COLO668 (cell line): ENCODE measurements around the gene PI16.
A peak's percentile ranks its signal among the peaks of the same experiment; 100 is the strongest.

Experiments used
- DNase-seq: peaks from one replicate; lab custom pipeline; 2025; ENCODE audit not compliant: unreplicated experiment; lab: John Stamatoyannopoulos, UW

Gene PI16

GRCh38 chr6:36956446-36956820 lies 1.9 kb downstream of the PI16 start:
- no peak for DNase-seq

GRCh38 chr6:36957773-36958271 lies 3.3 kb downstream of the PI16 start:
- DNase-seq: no peak

- no peak for DNase-seq
Observed at GRCh38 chr6:36958775-36959554, 4.4 kb downstream of the PI16 start.

GRCh38 chr6:36959555-36960250 lies 5.2 kb downstream of the PI16 start:
- DNase-seq: no peak

- DNase-seq: no peak
Observed at GRCh38 chr6:36961441-36962435, 7.2 kb downstream of the PI16 start.

- peak; percentile 25 for DNase-seq
Observed at GRCh38 chr6:36962874-36963273, 8.3 kb downstream of the PI16 start.

- DNase-seq: no peak
Observed at GRCh38 chr6:36963451-36964290, 9.1 kb downstream of the PI16 start.

GRCh38 chr6:36964349-36964748 lies 9.8 kb downstream of the PI16 start:
- no peak for DNase-seq

- no peak for DNase-seq
Observed at GRCh38 chr6:36964908-36965307, 10.4 kb downstream of the PI16 start.

GRCh38 chr6:36967301-36967700 lies 12.8 kb downstream of the PI16 start:
- no peak for DNase-seq

GRCh38 chr6:36967757-36968156 lies 13.2 kb downstream of the PI16 start:
- no peak for DNase-seq

- DNase-seq: no peak
Observed at GRCh38 chr6:36968266-36968977, 13.9 kb downstream of the PI16 start.

GRCh38 chr6:36969240-36969691 lies 14.7 kb downstream of the PI16 start:
- no peak for DNase-seq

- DNase-seq: no peak
Observed at GRCh38 chr6:36969988-36970891, 15.7 kb downstream of the PI16 start.

GRCh38 chr6:36970892-36971842 lies 16.6 kb downstream of the PI16 start:
- DNase-seq: no peak

- DNase-seq: no peak
Observed at GRCh38 chr6:36971921-36972673, 17.6 kb downstream of the PI16 start.

GRCh38 chr6:36973190-36973589 lies 18.7 kb downstream of the PI16 start:
- no peak for DNase-seq
